Stimulated activated CD8-positive, alpha-beta memory T cell treated with anti-CD3 and anti-CD28 coated beads, Interleukin-2, amount 100 ng/mL, for 48 hours (primary cell): ENCODE data around the gene BEST1.
"Not testable (repeated sequence)": the region's sequence is repeated elsewhere in the genome, so short reads cannot be mapped to it uniquely, and the experiment has no call there.

Source experiments
- DNase-seq, 2 donors: peaks; one replicate each; pipeline ENCODE4 v3.0.0-alpha.2; 2020; ENCODE audit warnings: low read depth in 2 of 2

Gene BEST1

GRCh38 chr11:61964058-61964665, 14.0 kb downstream of the BEST1 start:
- no peak for DNase-seq

- DNase-seq: not testable (repeated sequence)
Measured at GRCh38 chr11:61964666-61965271, 14.6 kb downstream of the BEST1 start.

GRCh38 chr11:61966734-61967115, 16.6 kb downstream of the BEST1 start:
- DNase-seq: no peak

GRCh38 chr11:61967116-61967923, 17.2 kb downstream of the BEST1 start, which contains the start of gene FTH1:
FTH1 (minus strand) TSS chr11:61967634; CDS start chr11:61967425, 209 bp downstream.
- DNase-seq: peak; percentile 79 to 82

- DNase-seq: no peak
Measured at GRCh38 chr11:61967924-61968757, 18.0 kb downstream of the BEST1 start.

- no peak for DNase-seq
Measured at GRCh38 chr11:61968758-61969390, 18.7 kb downstream of the BEST1 start.

- DNase-seq: no peak
Measured at GRCh38 chr11:61969391-61969758, 19.2 kb downstream of the BEST1 start.

GRCh38 chr11:61969838-61970662, 19.9 kb downstream of the BEST1 start:
- DNase-seq: no peak

GRCh38 chr11:61971248-61972111, 21.3 kb downstream of the BEST1 start:
- no peak for DNase-seq

- no peak for DNase-seq
Measured at GRCh38 chr11:61972112-61972671, 22.0 kb downstream of the BEST1 start.

- DNase-seq: no peak
Measured at GRCh38 chr11:61972672-61973475, 22.7 kb downstream of the BEST1 start.

- DNase-seq: no peak
Measured at GRCh38 chr11:61973476-61974162, 23.5 kb downstream of the BEST1 start.

GRCh38 chr11:61974766-61975631, 24.8 kb downstream of the BEST1 start:
- DNase-seq: no peak

- no peak for DNase-seq
Measured at GRCh38 chr11:61975638-61976419, 25.7 kb downstream of the BEST1 start.

GRCh38 chr11:61976420-61976800, 26.3 kb downstream of the BEST1 start:
- DNase-seq: no peak

GRCh38 chr11:61976813-61977475, 26.8 kb downstream of the BEST1 start:
- no peak for DNase-seq
